ENCODE data around the gene ACLY. TPM values are rescaled to one million over a fixed set of nuclear protein-coding genes. Genes with fewer than 3 reads are reported as not detected.

The ACLY gene
- total and polyA plus RNA-seq, 2 experiments from 2014 or later, result 119 to 439 TPM

DNA sequence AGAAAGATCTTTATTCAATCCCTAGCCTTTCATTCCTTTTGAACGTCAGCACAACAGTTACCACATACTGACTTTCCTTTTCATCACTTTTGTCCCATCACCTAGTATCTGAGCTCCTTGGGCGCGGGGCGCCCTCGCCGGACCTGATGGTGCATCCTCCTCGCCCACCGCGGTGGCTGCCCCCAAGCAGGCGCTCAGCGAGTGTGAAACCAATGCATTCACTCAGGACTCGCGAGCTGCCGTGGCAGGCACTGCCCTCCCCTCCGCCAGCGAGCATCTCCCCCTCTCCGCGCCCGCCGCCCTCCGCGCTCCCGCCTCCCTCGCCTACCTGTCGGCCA, 54.3 kb downstream of the ACLY start:
- H3K27me3 Mint-ChIP-seq (ENCODE audit: insufficient read depth, low read depth, poor library complexity), result no peaks in the 10 kb centered on the region
- peak overlapping the region; percentile 90; the same call in 1 of the 2 replicates for H2AFZ ChIP-seq

DNA sequence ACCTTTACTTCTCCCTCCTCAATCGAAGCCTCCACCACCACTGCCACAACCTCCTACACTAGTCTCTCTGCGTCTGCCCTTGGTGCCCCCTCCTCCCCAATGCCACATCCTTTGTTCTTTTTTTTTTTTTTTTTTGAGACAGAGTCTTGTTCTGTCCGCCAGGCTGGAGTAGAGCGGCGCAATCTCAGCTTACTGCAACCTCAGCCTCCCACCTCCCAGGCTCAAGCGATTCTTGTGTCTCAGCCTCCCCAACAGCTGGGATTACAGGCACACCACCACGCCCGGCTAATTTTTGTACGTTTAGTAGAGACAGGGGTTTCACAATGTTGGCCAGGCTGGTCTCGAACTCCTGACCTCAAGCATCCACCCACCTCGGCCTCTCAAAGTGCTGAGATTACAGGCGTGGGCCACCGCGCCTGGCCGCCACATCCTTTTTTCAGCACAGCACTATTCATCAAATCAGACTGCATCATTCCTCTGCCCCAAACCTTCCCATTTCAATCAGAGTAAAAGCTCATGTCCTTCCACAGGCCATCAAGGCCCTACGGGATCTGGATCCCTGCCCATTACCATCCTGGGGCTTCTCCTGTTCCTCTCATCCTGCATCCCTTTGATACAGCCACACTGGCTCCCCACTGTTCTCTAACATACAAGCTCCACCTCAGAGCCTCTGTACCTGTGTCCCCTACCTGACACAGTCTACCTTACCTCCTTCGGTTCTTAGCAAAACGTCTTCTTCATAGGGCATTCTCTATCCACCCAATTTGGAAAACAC, 55.5 kb downstream of the ACLY start:
- Mint-ChIP-seq H3K36me3 (ENCODE audit: low read depth) (peaks cover 20% of the 10 kb centered on the region), H3K9me3 (no peaks in the 10 kb centered on the region), H3K4me3 (no peak overlapping the region), H3K27me3 (ENCODE audit: insufficient read depth, low read depth, poor library complexity) (no peaks in the 10 kb centered on the region), H3K4me1 (peaks cover 22% of the 10 kb centered on the region), H3K27ac (no peak overlapping the region)
- no peak overlapping the region for H3K27ac ChIP-seq (ENCODE audit: low read depth)
- peaks cover 45% of the 10 kb centered on the region for H4K20me1 ChIP-seq (replicated peaks; ENCODE audit: insufficient read depth)
- no peaks in the 10 kb centered on the region for H3K9me2 ChIP-seq (ENCODE audit: insufficient read depth)
- no peaks in the 10 kb centered on the region for H3K27me3 ChIP-seq (ENCODE audit: insufficient read depth)
- ATAC-seq, result no peak; the same call in 2 of the 3 replicates
- peak overlapping the region; percentile 98 for H3K4me3 ChIP-seq
- H3K79me2 ChIP-seq (replicated peaks; ENCODE audit: insufficient read depth), result peaks cover 65% of the 10 kb centered on the region
- peaks cover 15% of the 10 kb centered on the region for H3K36me3 ChIP-seq (ENCODE audit: insufficient read depth)
- H3K4me2 ChIP-seq, result peak overlapping the region; percentile 85
- H3F3A ChIP-seq (replicated peaks; ENCODE audit: low read depth), result peaks cover 29% of the 10 kb centered on the region
- H3K4me1 ChIP-seq (ENCODE audit: insufficient read depth), result peaks cover 52% of the 10 kb centered on the region
- H2AFZ ChIP-seq, result no peak overlapping the region
- DNase-seq (ENCODE audit: low spot score), result peak; percentile 25
- TF ChIP-seq, protein P1, sequence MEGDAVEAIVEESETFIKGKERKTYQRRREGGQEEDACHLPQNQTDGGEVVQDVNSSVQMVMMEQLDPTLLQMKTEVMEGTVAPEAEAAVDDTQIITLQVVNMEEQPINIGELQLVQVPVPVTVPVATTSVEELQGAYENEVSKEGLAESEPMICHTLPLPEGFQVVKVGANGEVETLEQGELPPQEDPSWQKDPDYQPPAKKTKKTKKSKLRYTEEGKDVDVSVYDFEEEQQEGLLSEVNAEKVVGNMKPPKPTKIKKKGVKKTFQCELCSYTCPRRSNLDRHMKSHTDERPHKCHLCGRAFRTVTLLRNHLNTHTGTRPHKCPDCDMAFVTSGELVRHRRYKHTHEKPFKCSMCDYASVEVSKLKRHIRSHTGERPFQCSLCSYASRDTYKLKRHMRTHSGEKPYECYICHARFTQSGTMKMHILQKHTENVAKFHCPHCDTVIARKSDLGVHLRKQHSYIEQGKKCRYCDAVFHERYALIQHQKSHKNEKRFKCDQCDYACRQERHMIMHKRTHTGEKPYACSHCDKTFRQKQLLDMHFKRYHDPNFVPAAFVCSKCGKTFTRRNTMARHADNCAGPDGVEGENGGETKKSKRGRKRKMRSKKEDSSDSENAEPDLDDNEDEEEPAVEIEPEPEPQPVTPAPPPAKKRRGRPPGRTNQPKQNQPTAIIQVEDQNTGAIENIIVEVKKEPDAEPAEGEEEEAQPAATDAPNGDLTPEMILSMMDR (conservative IDR thresholded peaks at IDR 0.05; ENCODE audit: low read depth in 2 of 2), result no peak
- TF ChIP-seq, protein P2, sequence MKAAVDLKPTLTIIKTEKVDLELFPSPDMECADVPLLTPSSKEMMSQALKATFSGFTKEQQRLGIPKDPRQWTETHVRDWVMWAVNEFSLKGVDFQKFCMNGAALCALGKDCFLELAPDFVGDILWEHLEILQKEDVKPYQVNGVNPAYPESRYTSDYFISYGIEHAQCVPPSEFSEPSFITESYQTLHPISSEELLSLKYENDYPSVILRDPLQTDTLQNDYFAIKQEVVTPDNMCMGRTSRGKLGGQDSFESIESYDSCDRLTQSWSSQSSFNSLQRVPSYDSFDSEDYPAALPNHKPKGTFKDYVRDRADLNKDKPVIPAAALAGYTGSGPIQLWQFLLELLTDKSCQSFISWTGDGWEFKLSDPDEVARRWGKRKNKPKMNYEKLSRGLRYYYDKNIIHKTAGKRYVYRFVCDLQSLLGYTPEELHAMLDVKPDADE (IDR thresholded peaks at IDR 0.05), result no peak
- TF ChIP-seq ZNF114 (CRISPR knock-in tag; IDR thresholded peaks at IDR 0.05) (no peak), NANOG (IDR thresholded peaks at IDR 0.05; ENCODE audit: borderline replicate concordance) (no peak), JUNB (IDR thresholded peaks at IDR 0.05; ENCODE audit: unreplicated experiment) (no peak), STAT1 (IDR thresholded peaks at IDR 0.05; ENCODE audit: unreplicated experiment) (no peak)

More for the DNA sequence above, 54.3 kb downstream of the ACLY start:
- DNase-seq (ENCODE audit: low spot score), result no peak
- Histone ChIP-seq H3K27ac (ENCODE audit: low read depth) (no peak overlapping the region), H3F3A (replicated peaks; ENCODE audit: low read depth) (peaks cover 37% of the 10 kb centered on the region), H3K4me3 (peak overlapping the region; percentile 98), H3K9me2 (ENCODE audit: insufficient read depth) (no peaks in the 10 kb centered on the region), H3K27me3 (ENCODE audit: insufficient read depth) (no peaks in the 10 kb centered on the region), H3K36me3 (ENCODE audit: insufficient read depth) (peaks cover 27% of the 10 kb centered on the region), H3K4me1 (ENCODE audit: insufficient read depth) (peaks cover 47% of the 10 kb centered on the region), H3K79me2 (replicated peaks; ENCODE audit: insufficient read depth) (peaks cover 53% of the 10 kb centered on the region), H4K20me1 (replicated peaks; ENCODE audit: insufficient read depth) (peaks cover 37% of the 10 kb centered on the region), H3K4me2 (peak overlapping the region; percentile 85)
- ATAC-seq, result peak; percentile 5; the same call in 1 of the 3 replicates
- H3K4me1 Mint-ChIP-seq, result peaks cover 22% of the 10 kb centered on the region
- H3K36me3 Mint-ChIP-seq (ENCODE audit: low read depth), result peaks cover 32% of the 10 kb centered on the region
- TF ChIP-seq, protein P1 (conservative IDR thresholded peaks at IDR 0.05; ENCODE audit: low read depth in 2 of 2), result no peak
- no peak for TF ChIP-seq JUNB (IDR thresholded peaks at IDR 0.05; ENCODE audit: unreplicated experiment)
- no peak for TF ChIP-seq POLR2AphosphoS5 (IDR thresholded peaks at IDR 0.05; ENCODE audit: low read depth)
- no peak for TF ChIP-seq ZNF331 (CRISPR knock-in tag; IDR thresholded peaks at IDR 0.05; ENCODE audit: low read depth)
- no peak for TF ChIP-seq EZH2 (IDR thresholded peaks at IDR 0.05; ENCODE audit: low read depth, unreplicated experiment)
- no peak for TF ChIP-seq NANOG (IDR thresholded peaks at IDR 0.05; ENCODE audit: borderline replicate concordance)
- TF ChIP-seq, protein P3, sequence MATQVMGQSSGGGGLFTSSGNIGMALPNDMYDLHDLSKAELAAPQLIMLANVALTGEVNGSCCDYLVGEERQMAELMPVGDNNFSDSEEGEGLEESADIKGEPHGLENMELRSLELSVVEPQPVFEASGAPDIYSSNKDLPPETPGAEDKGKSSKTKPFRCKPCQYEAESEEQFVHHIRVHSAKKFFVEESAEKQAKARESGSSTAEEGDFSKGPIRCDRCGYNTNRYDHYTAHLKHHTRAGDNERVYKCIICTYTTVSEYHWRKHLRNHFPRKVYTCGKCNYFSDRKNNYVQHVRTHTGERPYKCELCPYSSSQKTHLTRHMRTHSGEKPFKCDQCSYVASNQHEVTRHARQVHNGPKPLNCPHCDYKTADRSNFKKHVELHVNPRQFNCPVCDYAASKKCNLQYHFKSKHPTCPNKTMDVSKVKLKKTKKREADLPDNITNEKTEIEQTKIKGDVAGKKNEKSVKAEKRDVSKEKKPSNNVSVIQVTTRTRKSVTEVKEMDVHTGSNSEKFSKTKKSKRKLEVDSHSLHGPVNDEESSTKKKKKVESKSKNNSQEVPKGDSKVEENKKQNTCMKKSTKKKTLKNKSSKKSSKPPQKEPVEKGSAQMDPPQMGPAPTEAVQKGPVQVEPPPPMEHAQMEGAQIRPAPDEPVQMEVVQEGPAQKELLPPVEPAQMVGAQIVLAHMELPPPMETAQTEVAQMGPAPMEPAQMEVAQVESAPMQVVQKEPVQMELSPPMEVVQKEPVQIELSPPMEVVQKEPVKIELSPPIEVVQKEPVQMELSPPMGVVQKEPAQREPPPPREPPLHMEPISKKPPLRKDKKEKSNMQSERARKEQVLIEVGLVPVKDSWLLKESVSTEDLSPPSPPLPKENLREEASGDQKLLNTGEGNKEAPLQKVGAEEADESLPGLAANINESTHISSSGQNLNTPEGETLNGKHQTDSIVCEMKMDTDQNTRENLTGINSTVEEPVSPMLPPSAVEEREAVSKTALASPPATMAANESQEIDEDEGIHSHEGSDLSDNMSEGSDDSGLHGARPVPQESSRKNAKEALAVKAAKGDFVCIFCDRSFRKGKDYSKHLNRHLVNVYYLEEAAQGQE (IDR thresholded peaks at IDR 0.05; ENCODE audit: unreplicated experiment), result no peak
- no peak overlapping the region for H3K27ac Mint-ChIP-seq
- H3K9me3 Mint-ChIP-seq, result no peaks in the 10 kb centered on the region
- H3K4me3 Mint-ChIP-seq, result no peak overlapping the region

All from GM23338 (cell line).